H1 (cell line): ENCODE data around the gene TINAG. TPM values are rescaled to one million over a fixed set of nuclear protein-coding genes. Genes with fewer than 3 reads are reported as not detected.

ENCODE experiments used
- CTCF ChIA-PET: fragments of 300-600 bp; sonication (Branson Sonifier 250); formaldehyde crosslinking; loops from one replicate; lab custom pipeline; 2021; ENCODE audit not compliant: partially characterized antibody; lab: Charles Lee
- POLR2A ChIA-PET: fragments of 300-600 bp; sonication (Branson Sonifier 250); formaldehyde crosslinking; loops from one replicate; lab custom pipeline; 2021; ENCODE audit warnings: inconsistent platforms; ENCODE audit not compliant: partially characterized antibody; lab: Charles Lee
- DNase-seq, 2 experiments: peaks; one replicate each; pipeline versions ENCODE4 v3.0.0 to v3.0.0-alpha.2; 2010 to 2022; ENCODE audit warnings: low spot score in 2 of 2, low read depth in 1 of 2, mixed read lengths in 1 of 2
- FAIRE-seq: peaks from 2 replicates; lab custom pipeline; 2011; peaks lifted over from hg19 to GRCh38; lab: Jason Lieb, UNC
- H2AFZ ChIP-seq: 2 replicates; pipeline ENCODE4 v1.8.1; 2012; ENCODE audit warnings: low read length, inconsistent platforms
- H2AK5ac ChIP-seq: 2 replicates; pipeline ENCODE4 v1.6.1; 2013; ENCODE audit warnings: low read depth, low read length
- H2BK120ac ChIP-seq: replicated peaks from 2 replicates; pipeline ENCODE3; 2013; ENCODE audit warnings: low read depth, low read length, inconsistent platforms
- H2BK12ac ChIP-seq: 2 replicates; pipeline ENCODE4 v1.6.1; 2013; ENCODE audit warnings: low read depth, low read length
- H2BK15ac ChIP-seq: 2 replicates; pipeline ENCODE4 v1.6.1; 2013; ENCODE audit warnings: low read length
- H2BK20ac ChIP-seq: 2 replicates; pipeline ENCODE4 v1.6.1; 2013; ENCODE audit warnings: low read length
- H2BK5ac ChIP-seq: 2 replicates; pipeline ENCODE4 v1.6.1; 2013; ENCODE audit warnings: low read depth, low read length
- H3K14ac ChIP-seq: 2 replicates; pipeline ENCODE4 v1.6.1; 2013; ENCODE audit warnings: inconsistent platforms; ENCODE audit not compliant: insufficient read length
- H3K18ac ChIP-seq: 2 replicates; pipeline ENCODE4 v1.6.1; 2013; ENCODE audit warnings: low read length; ENCODE audit errors: extremely low read depth
- H3K23ac ChIP-seq: 2 replicates; pipeline ENCODE4 v1.6.1; 2013; ENCODE audit warnings: inconsistent platforms; ENCODE audit not compliant: insufficient read length
- H3K23me2 ChIP-seq: 2 replicates; pipeline ENCODE4 v1.6.1; 2013; ENCODE audit warnings: low read depth, low read length
- H3K27ac ChIP-seq: 2 replicates; pipeline ENCODE4 v1.6.1; 2011; ENCODE audit warnings: low read depth, low read length, inconsistent platforms
- H3K27me3 ChIP-seq, 4 experiments: replicated peaks in 1 of 4; 1 replicate in 1 of 4; 2 replicates in 3 of 4; pipeline versions ENCODE4 v1.6.1 to v1.8.1; 2011 to 2013; ENCODE audit warnings: low read length in 3 of 4, mild to moderate bottlenecking in 3 of 4, inconsistent platforms in 2 of 4, mixed read lengths in 2 of 4, moderate library complexity in 1 of 4; ENCODE audit not compliant: control insufficient read depth in 3 of 4, insufficient read depth in 3 of 4; ENCODE audit errors: extremely low read depth in 1 of 4
- H3K36me3 ChIP-seq, 4 experiments: 2 replicates each; pipeline versions ENCODE4 v1.6.1 to v1.8.1; 2011 to 2013; ENCODE audit warnings: mild to moderate bottlenecking in 4 of 4, low read length in 3 of 4, moderate library complexity in 2 of 4, control low read depth in 1 of 4, inconsistent platforms in 1 of 4; ENCODE audit not compliant: insufficient read depth in 4 of 4, control insufficient read depth in 2 of 4
- H3K4ac ChIP-seq: replicated peaks from 2 replicates; pipeline ENCODE3; 2013; ENCODE audit warnings: low read length, low read depth, mixed read lengths, inconsistent platforms; ENCODE audit not compliant: insufficient read length
- H3K4me1 ChIP-seq, 4 experiments: replicated peaks in 1 of 4; 1 replicate in 1 of 4; 2 replicates in 3 of 4; pipeline versions ENCODE4 v1.6.1 to v1.8.1; 2011 to 2013; ENCODE audit warnings: low read length in 3 of 4, inconsistent platforms in 2 of 4, mixed read lengths in 1 of 4; ENCODE audit not compliant: insufficient read depth in 4 of 4, control insufficient read depth in 3 of 4
- H3K4me2 ChIP-seq, 2 experiments: 2 replicates each; pipeline versions ENCODE4 v1.6.1 to v1.8.1; 2011 to 2013; ENCODE audit warnings: low read depth in 2 of 2, low read length in 2 of 2, control low read depth in 1 of 2, inconsistent platforms in 1 of 2, mild to moderate bottlenecking in 1 of 2; ENCODE audit not compliant: insufficient read depth in 1 of 2
- H3K4me3 ChIP-seq, 4 experiments: fragments of 200-600, 300-600 bp in 1 of 4; sonication (generic), shearing (Covaris generic), sonication (Bioruptor Twin) in 1 of 4; 2 replicates each; pipeline versions ENCODE4 v1.5.1 to v1.8.1; 2011 to 2016; ENCODE audit warnings: low read length in 4 of 4, low read depth in 3 of 4, control low read depth in 2 of 4, inconsistent platforms in 2 of 4, mild to moderate bottlenecking in 2 of 4, mixed read lengths in 1 of 4, moderate library complexity in 1 of 4; ENCODE audit not compliant: insufficient read depth in 2 of 4; ENCODE audit errors: extremely low read depth in 1 of 4
- H3K56ac ChIP-seq: replicated peaks from 2 replicates; pipeline ENCODE3; 2013; ENCODE audit warnings: low read depth, mild to moderate bottlenecking, mixed read lengths, low read length, inconsistent platforms; ENCODE audit not compliant: insufficient read length
- H3K79me1 ChIP-seq: 2 replicates; pipeline ENCODE4 v1.6.1; 2013; ENCODE audit warnings: low read depth, low read length, control low read depth
- H3K79me2 ChIP-seq, 2 experiments: 2 replicates each; pipeline versions ENCODE4 v1.6.1 to v1.8.1; 2012 to 2013; ENCODE audit warnings: low read length in 2 of 2, mild to moderate bottlenecking in 2 of 2, inconsistent platforms in 1 of 2; ENCODE audit not compliant: insufficient read depth in 2 of 2, control insufficient read depth in 1 of 2
- H3K9ac ChIP-seq, 4 experiments: replicated peaks in 1 of 4; 1 replicate in 1 of 4; 2 replicates in 3 of 4; pipeline versions ENCODE4 v1.6.1 to v1.8.1; 2011 to 2013; ENCODE audit warnings: low read depth in 3 of 4, low read length in 3 of 4, control low read depth in 2 of 4, mild to moderate bottlenecking in 2 of 4, moderate library complexity in 2 of 4, inconsistent platforms in 1 of 4; ENCODE audit errors: extremely low read depth in 1 of 4
- H3K9me3 ChIP-seq, 2 experiments: 2 replicates each; pipeline versions ENCODE4 v1.6.1 to v1.8.1; 2012 to 2013; ENCODE audit warnings: mild to moderate bottlenecking in 2 of 2, moderate library complexity in 2 of 2, control low read depth in 1 of 2, inconsistent platforms in 1 of 2, low read depth in 1 of 2, low read length in 1 of 2, mixed read lengths in 1 of 2; ENCODE audit not compliant: insufficient read depth in 2 of 2
- H4K20me1 ChIP-seq, 2 experiments: replicated peaks in 1 of 2; 2 replicates each; pipeline versions ENCODE3 to v1.8.1; 2011 to 2013; ENCODE audit warnings: inconsistent platforms in 2 of 2, low read length in 2 of 2, mild to moderate bottlenecking in 1 of 2; ENCODE audit not compliant: insufficient read depth in 2 of 2, control insufficient read depth in 1 of 2
- H4K5ac ChIP-seq: 2 replicates; pipeline ENCODE4 v1.6.1; 2013; ENCODE audit warnings: low read length, low read depth, mixed read lengths, inconsistent platforms; ENCODE audit not compliant: insufficient read length
- H4K8ac ChIP-seq: 2 replicates; pipeline ENCODE4 v1.8.0; 2013; ENCODE audit warnings: mild to moderate bottlenecking, moderate library complexity, low read length, inconsistent platforms; ENCODE audit not compliant: insufficient read depth; ENCODE audit errors: extremely low read depth
- H4K91ac ChIP-seq: replicated peaks from 2 replicates; pipeline ENCODE3; 2013; ENCODE audit warnings: low read length, mixed read lengths, inconsistent platforms; ENCODE audit not compliant: insufficient read length
- ASH2L ChIP-seq: fragments of 200-600, 300-600 bp; sonication (generic); IDR thresholded peaks from one replicate; pipeline ENCODE4 v1.7.1; 2017; ENCODE audit warnings: low read length
- CHD2 ChIP-seq: IDR thresholded peaks from 2 replicates; pipeline ENCODE4 v1.6.1; 2012; ENCODE audit warnings: low read length, improper control_type of control experiment
- EZH2 ChIP-seq: fragments of 200-600 bp; sonication (generic); IDR thresholded peaks from 2 replicates; pipeline ENCODE4 v1.7.1; 2012; ENCODE audit warnings: low read depth, mild to moderate bottlenecking, moderate library complexity, low read length, inconsistent platforms; ENCODE audit not compliant: severe bottlenecking
- GTF2F1 ChIP-seq: IDR thresholded peaks from 2 replicates; pipeline ENCODE4 v1.6.1; 2012; ENCODE audit warnings: low read depth, low read length, improper control_type of control experiment, borderline replicate concordance
- JUND ChIP-seq: IDR thresholded peaks from 2 replicates; pipeline ENCODE4 v1.6.1; 2011; ENCODE audit warnings: mild to moderate bottlenecking, improper control_type of control experiment, low read length
- KDM1A ChIP-seq: fragments of 200-600, 300-600 bp; sonication (generic); IDR thresholded peaks from 2 replicates; pipeline ENCODE4 v1.7.1; 2016; ENCODE audit warnings: mild to moderate bottlenecking, low read length, borderline replicate concordance
- KDM5A ChIP-seq: fragments of 200-600 bp; IDR thresholded peaks from 2 replicates; pipeline ENCODE4 v1.7.1; 2012; ENCODE audit warnings: mild to moderate bottlenecking, low read length, inconsistent platforms, mixed read lengths
- POU5F1 ChIP-seq: IDR thresholded peaks from 2 replicates; pipeline ENCODE4 v1.6.1; 2011; ENCODE audit warnings: low read depth, mild to moderate bottlenecking, low read length, moderate library complexity
- SRF ChIP-seq: IDR thresholded peaks from 2 replicates; pipeline ENCODE4 v1.6.1; 2011; ENCODE audit warnings: mild to moderate bottlenecking, low read depth, low read length, moderate library complexity
- SUZ12 ChIP-seq: fragments of 200-600 bp; sonication (generic); IDR thresholded peaks from 2 replicates; pipeline ENCODE4 v1.6.1; 2012; ENCODE audit warnings: mild to moderate bottlenecking, inconsistent platforms, low read length, moderate library complexity, mixed read lengths
- TAF7 ChIP-seq: optimal IDR thresholded peaks from 2 replicates; pipeline ENCODE3; 2011; ENCODE audit warnings: low read depth, mild to moderate bottlenecking, inconsistent platforms, low read length, moderate library complexity, borderline replicate concordance
- ZNF274 ChIP-seq: IDR thresholded peaks from 2 replicates; pipeline ENCODE4 v1.7.0; 2012; ENCODE audit warnings: low read length, borderline replicate concordance; ENCODE audit errors: extremely low read depth
- WGBS, 2 experiments: shearing (Covaris generic) in 1 of 2; methylation state at CpG; one replicate each; pipeline versions ENCODE4 v1.1.6 to v1.1.7; 2013 to 2015; ENCODE audit warnings: low lambda C conversion rate in 2 of 2, mixed read lengths in 2 of 2, inconsistent platforms in 1 of 2, low coverage in 1 of 2, missing lambda C conversion rate in 1 of 2; ENCODE audit not compliant: insufficient replicate concordance in 2 of 2, insufficient coverage in 1 of 2, insufficient read length in 1 of 2; ENCODE audit errors: extremely low coverage in 1 of 2, missing lambda C conversion rate in 1 of 2; 5-methylcytosine and 5-hydroxymethylcytosine counted together
- polyA plus RNA-seq, 7 experiments: library from polyadenylated mRNA; depleted of rRNA in 3 of 7; stranded (reverse) in 5 of 7; unstranded in 2 of 7; fragments of >200 nt in 5 of 7; fragments of 200-250 nt in 2 of 7; gene quantifications; 1 replicate in 5 of 7; 2 replicates in 1 of 7; 4 replicates in 1 of 7; pipeline versions ENCODE4 v1.2.1 to v1.2.3, GENCODE V29; 2011 to 2013; ENCODE audit warnings: missing spikeins in 2 of 7, mixed read lengths in 2 of 7
- total RNA-seq: library from RNA; stranded (reverse); fragmentation: NEBNext Ultra II Directional; extraction: Animal tissue kit (Norgen Biotek cat#: 25700); gene quantifications from 2 replicates; pipeline ENCODE4 v1.2.1, GENCODE V29; 2021

Gene TINAG
- total and polyA plus RNA-seq, 2 of the 8 experiments (the other 6 are each of a cell fraction or from before 2014, with no cell fraction given), result not detected

- Histone ChIP-seq H3K23me2 (no peaks in the 10 kb centered on the region), H4K20me1 (no peaks in the 10 kb centered on the region), H3K4ac (no peak overlapping the region), H2BK5ac (no peak overlapping the region), H3K9ac (no peak overlapping the region), H3K18ac (no peak overlapping the region), H3K23ac (no peak overlapping the region), H2BK20ac (no peak overlapping the region), H3K56ac (no peak overlapping the region), H2AK5ac (no peak overlapping the region), H4K91ac (no peak overlapping the region), H3K27me3 (no peaks in the 10 kb centered on the region), H2BK12ac (no peak overlapping the region), H3K14ac (no peak overlapping the region), H3K4me1 (no peaks in the 10 kb centered on the region), H4K5ac (no peak overlapping the region), H3K9me3 (no peaks in the 10 kb centered on the region), H2AFZ (no peak overlapping the region), H3K27ac (no peak overlapping the region), H3K4me2 (no peak overlapping the region), H3K79me2 (no peaks in the 10 kb centered on the region), H2BK120ac (no peak overlapping the region), H2BK15ac (no peak overlapping the region), H3K36me3 (no peaks in the 10 kb centered on the region), H3K79me1 (no peaks in the 10 kb centered on the region), H3K4me3 (no peak overlapping the region), H4K8ac (no peak overlapping the region)
- WGBS, 2 experiments, result 94% methylated on average over 2 of the region's 2 CpGs; no CpG with 5 or more reads in 1 of the 2 experiments
- ChIA-PET POLR2A (no interaction called here), CTCF (interaction anchor here (2.4 kb wide), 1 partner anchor 302 kb away, joined by 12 read pairs; no protein-coding TSS in a partner anchor)
- DNase-seq (no peak), FAIRE-seq (no peak)
- no peak for TF ChIP-seq SUZ12
- no peak for TF ChIP-seq TAF7
- TF ChIP-seq SRF, result no peak
- TF ChIP-seq KDM5A, result no peak
- no peak for TF ChIP-seq JUND
- no peak for TF ChIP-seq ASH2L
- TF ChIP-seq KDM1A, result no peak
- no peak for TF ChIP-seq EZH2
- TF ChIP-seq CHD2, result no peak
- TF ChIP-seq ZNF274, result no peak
- TF ChIP-seq GTF2F1, result no peak
- no peak for TF ChIP-seq POU5F1
These were observed 19.8 kb upstream of the TINAG start for GRCh38 chr6:54288474-54288873.
